Smooth muscle cell of bladder (primary cell): Measurements from ENCODE around the gene IL21. TPM values are rescaled to one million over a fixed set of nuclear protein-coding genes. Genes with fewer than 3 reads are reported as not detected.

Experiments used
- total RNA-seq: library from RNA; depleted of rRNA; stranded (reverse); fragments of >200 nt; gene quantifications from 2 replicates; pipeline ENCODE4 v1.2.3, GENCODE V29; 2014

The IL21 gene
- total RNA-seq = not detected in 2 replicates

DNA sequence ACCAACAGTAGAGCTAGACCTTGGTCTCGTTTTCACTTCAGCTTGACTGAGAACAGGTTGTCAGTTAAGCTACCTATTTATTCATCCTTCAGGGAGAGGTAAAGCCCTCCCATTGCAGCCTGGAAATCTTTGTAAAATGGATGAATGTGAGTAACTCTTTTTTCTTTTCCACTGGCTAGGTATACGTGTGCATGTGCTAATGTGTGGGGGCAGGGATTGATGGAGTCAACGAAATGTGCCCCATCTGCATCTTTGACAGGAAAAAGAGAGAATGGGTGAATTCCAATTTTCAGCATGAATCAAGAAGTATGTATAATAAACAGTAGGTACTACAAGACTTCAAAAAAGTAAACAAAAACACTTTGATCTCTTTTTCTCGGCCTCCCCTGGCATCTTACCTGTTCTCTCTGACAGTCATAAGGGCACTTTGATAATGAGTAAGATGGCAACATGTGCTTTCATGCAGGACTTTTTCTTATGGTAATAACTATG is at the start of gene IL21:
Gene IL21, minus strand, starts transcription at position 51 of the 492 bp plus-strand sequence. CDS start 55 bp downstream, outside the sequence.

Other genes with a start within 250 kb of the IL21 start
- not detected in 2 replicates for gene ADAD1, start 242.1 kb downstream of the IL21 start, total RNA-seq
- not detected in 2 replicates for gene IL2, start 164.3 kb downstream of the IL21 start, total RNA-seq
- 6.8 and 8.0 TPM in 2 replicates for gene BBS12, start 111.6 kb upstream of the IL21 start, total RNA-seq
- gene FGF2, start 205.8 kb upstream of the IL21 start, total RNA-seq = 54.5 and 78.5 TPM in 2 replicates